ENCODE data around the gene TCTN3.
"Not testable (repeated sequence)": the region's sequence is repeated elsewhere in the genome, so short reads cannot be mapped to it uniquely, and the experiment has no call there.

TCTN3 gene

GRCh38 chr10:95691281-95691680 is 2.4 kb downstream of the TCTN3 start:
- Histone ChIP-seq H3K27me3 (ENCODE audit: insufficient read depth, low read length) (no peaks in the 10 kb centered on the region), H3K4me3 (ENCODE audit: low read depth, low read length) (no peak overlapping the region), H3K4me1 (ENCODE audit: control insufficient read depth, insufficient read depth, low read length, unreplicated experiment) (peaks cover 4% of the 10 kb centered on the region), H3K79me2 (ENCODE audit: control insufficient read depth, insufficient read depth, low read length, unreplicated experiment) (peaks cover 19% of the 10 kb centered on the region), H2AFZ (ENCODE audit: low read length, unreplicated experiment) (no peak overlapping the region), H3K36me3 (ENCODE audit: insufficient read depth, low read length) (peaks cover 10% of the 10 kb centered on the region; the same call in 1 of the 2 replicates), H3K27ac (ENCODE audit: low read depth, low read length) (no peak overlapping the region)

DNA sequence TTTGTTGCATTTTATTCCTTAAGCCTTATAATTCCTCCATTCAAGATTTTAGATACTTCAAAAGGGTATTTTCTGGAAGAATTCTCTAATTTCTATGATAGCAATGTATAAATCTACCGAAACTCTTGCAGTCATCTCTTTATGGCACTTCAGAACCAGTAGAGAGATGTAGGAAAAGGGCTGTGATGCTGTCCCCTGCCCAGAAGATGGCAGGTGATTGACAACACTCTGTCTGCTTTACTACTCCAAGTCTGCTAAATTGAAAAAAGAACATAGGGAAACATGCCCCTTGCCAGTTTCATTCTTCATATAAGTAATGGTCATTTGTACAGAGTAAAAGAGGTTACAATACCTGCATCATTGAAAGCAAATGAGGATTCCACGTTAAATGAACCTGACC is 5.1 kb downstream of the TCTN3 start:
- H3K4me1 ChIP-seq (ENCODE audit: control insufficient read depth, insufficient read depth, low read length, unreplicated experiment): peaks cover 4% of the 10 kb centered on the region
- H3K27ac ChIP-seq (ENCODE audit: low read depth, low read length): no peak overlapping the region
- H3K27me3 ChIP-seq (ENCODE audit: insufficient read depth, low read length): no peaks in the 10 kb centered on the region
- H2AFZ ChIP-seq (ENCODE audit: low read length, unreplicated experiment): no peak overlapping the region
- peaks cover 19% of the 10 kb centered on the region for H3K79me2 ChIP-seq (ENCODE audit: control insufficient read depth, insufficient read depth, low read length, unreplicated experiment)
- peaks cover 15% of the 10 kb centered on the region; the same call in 1 of the 2 replicates for H3K36me3 ChIP-seq (ENCODE audit: insufficient read depth, low read length)
- H3K4me3 ChIP-seq (ENCODE audit: low read depth, low read length): no peak overlapping the region

- no peak overlapping the region for H2AFZ ChIP-seq (ENCODE audit: low read length, unreplicated experiment)
- H3K4me3 ChIP-seq (ENCODE audit: low read depth, low read length): no peak overlapping the region
- no peaks in the 10 kb centered on the region for H3K4me1 ChIP-seq (ENCODE audit: control insufficient read depth, insufficient read depth, low read length, unreplicated experiment)
- H3K79me2 ChIP-seq (ENCODE audit: control insufficient read depth, insufficient read depth, low read length, unreplicated experiment): no peaks in the 10 kb centered on the region
- no peaks in the 10 kb centered on the region for H3K27me3 ChIP-seq (ENCODE audit: insufficient read depth, low read length)
- H3K36me3 ChIP-seq (ENCODE audit: insufficient read depth, low read length): peaks cover 20% of the 10 kb centered on the region
- no peak overlapping the region for H3K27ac ChIP-seq (ENCODE audit: low read depth, low read length)
Observed at GRCh38 chr10:95683966-95684365, 9.8 kb downstream of the TCTN3 start.

DNA sequence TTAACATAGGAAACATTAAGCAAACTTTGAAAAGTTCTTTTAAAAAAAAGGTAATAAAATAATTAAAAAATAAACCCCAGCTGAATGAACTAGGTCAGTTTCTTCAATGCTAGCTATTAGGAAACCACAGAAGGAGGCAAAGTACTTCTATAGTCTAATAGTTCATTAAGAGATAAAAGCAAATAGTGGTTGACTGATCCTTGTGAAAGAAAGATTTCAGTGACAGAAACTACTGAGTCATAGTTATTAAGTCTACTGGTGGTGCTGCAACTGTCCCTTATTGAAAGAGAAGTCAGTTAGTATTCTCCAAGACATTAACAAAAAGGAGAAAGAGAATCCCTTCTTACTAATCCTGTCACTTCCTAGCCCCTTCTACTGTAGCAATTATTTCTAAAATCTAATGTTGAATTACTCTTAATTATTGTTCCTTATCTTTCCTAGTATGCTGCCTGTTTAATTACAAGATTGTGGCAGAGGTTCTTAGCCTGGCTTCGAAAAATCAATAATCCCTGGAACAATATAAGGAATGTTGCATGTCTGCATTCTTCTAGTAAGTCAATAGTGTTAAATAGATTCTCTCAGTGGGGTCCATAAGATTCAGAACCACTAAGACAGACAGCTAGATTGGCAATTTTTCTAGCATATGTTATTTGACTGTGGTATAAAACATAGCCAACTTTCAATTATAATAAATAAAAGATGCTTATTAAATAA is 18.2 kb downstream of the TCTN3 start:
- Histone ChIP-seq H3K36me3 (ENCODE audit: insufficient read depth, low read length) (no peaks in the 10 kb centered on the region; the same call in 1 of the 2 replicates), H2AFZ (ENCODE audit: low read length, unreplicated experiment) (no peak overlapping the region), H3K27ac (ENCODE audit: low read depth, low read length) (no peak overlapping the region), H3K4me3 (ENCODE audit: low read depth, low read length) (no peak overlapping the region), H3K79me2 (ENCODE audit: control insufficient read depth, insufficient read depth, low read length, unreplicated experiment) (no peaks in the 10 kb centered on the region), H3K27me3 (ENCODE audit: insufficient read depth, low read length) (no peaks in the 10 kb centered on the region), H3K4me1 (ENCODE audit: control insufficient read depth, insufficient read depth, low read length, unreplicated experiment) (no peaks in the 10 kb centered on the region)

DNA sequence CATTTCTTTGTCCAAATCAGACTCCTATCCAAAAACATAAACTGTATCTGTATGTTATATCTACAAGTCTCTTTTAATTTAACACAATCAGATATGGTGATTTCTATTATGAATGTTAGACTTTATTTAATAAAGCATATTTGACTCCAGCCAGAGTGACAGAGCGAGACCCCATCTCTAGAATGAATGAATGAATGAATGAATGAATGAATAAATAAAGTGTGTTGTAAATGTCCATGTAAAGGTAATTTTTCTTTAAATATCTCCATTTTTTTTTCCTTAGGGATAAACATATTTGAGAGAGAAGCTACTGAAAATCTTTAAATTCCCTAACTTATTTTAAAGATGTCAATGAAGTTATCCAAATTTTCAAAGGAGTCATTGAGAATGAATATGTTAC is 19.1 kb downstream of the TCTN3 start:
- Histone ChIP-seq H3K4me1 (ENCODE audit: control insufficient read depth, insufficient read depth, low read length, unreplicated experiment) (no peaks in the 10 kb centered on the region), H2AFZ (ENCODE audit: low read length, unreplicated experiment) (no peak overlapping the region), H3K4me3 (ENCODE audit: low read depth, low read length) (no peak overlapping the region), H3K27me3 (ENCODE audit: insufficient read depth, low read length) (no peaks in the 10 kb centered on the region), H3K36me3 (ENCODE audit: insufficient read depth, low read length) (no peaks in the 10 kb centered on the region; the same call in 1 of the 2 replicates), H3K27ac (ENCODE audit: low read depth, low read length) (no peak overlapping the region), H3K79me2 (ENCODE audit: control insufficient read depth, insufficient read depth, low read length, unreplicated experiment) (no peaks in the 10 kb centered on the region)

DNA sequence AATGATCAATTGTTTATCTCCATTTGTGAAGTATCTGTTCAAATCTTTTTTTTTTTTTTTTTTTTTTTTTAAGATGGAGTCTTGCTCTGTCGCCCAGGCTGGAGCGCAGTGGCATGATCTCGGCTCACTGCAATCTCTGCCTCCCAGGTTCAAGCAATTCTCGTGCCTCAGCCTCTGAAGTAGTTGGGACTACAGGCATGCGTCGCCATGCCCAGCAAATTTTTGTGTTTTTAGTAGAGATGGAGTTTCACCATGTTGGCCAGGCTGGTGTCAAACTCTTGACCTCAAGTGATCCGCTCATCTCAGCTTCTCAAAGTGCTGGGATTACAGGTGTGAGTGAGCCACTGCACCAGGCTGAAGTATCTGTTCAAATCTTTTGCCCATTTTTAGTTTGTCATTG is 21.1 kb downstream of the TCTN3 start:
- H2AFZ ChIP-seq (ENCODE audit: low read length, unreplicated experiment); H3K4me1 ChIP-seq (ENCODE audit: control insufficient read depth, insufficient read depth, low read length, unreplicated experiment); H3K4me3 ChIP-seq (ENCODE audit: low read depth, low read length); H3K79me2 ChIP-seq (ENCODE audit: control insufficient read depth, insufficient read depth, low read length, unreplicated experiment); H3K27me3 ChIP-seq (ENCODE audit: insufficient read depth, low read length); H3K27ac ChIP-seq (ENCODE audit: low read depth, low read length); H3K36me3 ChIP-seq (ENCODE audit: insufficient read depth, low read length): not testable (repeated sequence)

GRCh38 chr10:95664543-95664942 is 29.2 kb downstream of the TCTN3 start:
- Histone ChIP-seq H3K79me2 (ENCODE audit: control insufficient read depth, insufficient read depth, low read length, unreplicated experiment) (no peaks in the 10 kb centered on the region), H3K36me3 (ENCODE audit: insufficient read depth, low read length) (no peaks in the 10 kb centered on the region), H3K27me3 (ENCODE audit: insufficient read depth, low read length) (no peaks in the 10 kb centered on the region)

DNA sequence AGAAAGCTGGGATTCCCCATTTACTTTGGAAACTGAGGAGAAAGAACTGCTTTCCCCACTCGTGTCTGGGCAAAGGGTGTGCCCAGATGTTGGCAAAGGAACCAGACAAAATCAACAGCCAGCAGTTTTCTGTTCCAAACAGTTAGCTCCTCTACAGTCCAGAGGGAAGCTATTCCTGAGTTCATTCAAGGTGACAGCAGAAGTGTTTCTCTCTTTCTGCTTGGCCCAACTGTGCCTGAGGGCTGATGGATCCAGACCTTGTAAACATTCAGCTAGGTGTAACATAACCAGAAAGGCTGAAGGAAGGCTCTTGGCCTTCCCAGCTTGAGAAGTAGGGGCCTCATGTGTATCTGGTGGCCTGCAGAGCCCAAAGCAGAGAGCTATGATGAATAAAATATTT is 30.2 kb downstream of the TCTN3 start:
- Histone ChIP-seq H3K27me3 (ENCODE audit: insufficient read depth, low read length) (no peaks in the 10 kb centered on the region), H3K79me2 (ENCODE audit: control insufficient read depth, insufficient read depth, low read length, unreplicated experiment) (no peaks in the 10 kb centered on the region), H3K4me1 (ENCODE audit: control insufficient read depth, insufficient read depth, low read length, unreplicated experiment) (no peaks in the 10 kb centered on the region), H2AFZ (ENCODE audit: low read length, unreplicated experiment) (no peak overlapping the region), H3K27ac (ENCODE audit: low read depth, low read length) (no peak overlapping the region), H3K4me3 (ENCODE audit: low read depth, low read length) (no peak overlapping the region), H3K36me3 (ENCODE audit: insufficient read depth, low read length) (no peaks in the 10 kb centered on the region)

More at GRCh38 chr10:95664543-95664942, 29.2 kb downstream of the TCTN3 start:
- H3K4me1 ChIP-seq (ENCODE audit: control insufficient read depth, insufficient read depth, low read length, unreplicated experiment): no peaks in the 10 kb centered on the region
- no peak overlapping the region for H2AFZ ChIP-seq (ENCODE audit: low read length, unreplicated experiment)
- no peak overlapping the region for H3K4me3 ChIP-seq (ENCODE audit: low read depth, low read length)
- H3K27ac ChIP-seq (ENCODE audit: low read depth, low read length): no peak overlapping the region

- H3K79me2 ChIP-seq (ENCODE audit: control insufficient read depth, insufficient read depth, low read length, unreplicated experiment): no peaks in the 10 kb centered on the region
Observed at GRCh38 chr10:95661818-95662217, 31.9 kb downstream of the TCTN3 start.

DNA sequence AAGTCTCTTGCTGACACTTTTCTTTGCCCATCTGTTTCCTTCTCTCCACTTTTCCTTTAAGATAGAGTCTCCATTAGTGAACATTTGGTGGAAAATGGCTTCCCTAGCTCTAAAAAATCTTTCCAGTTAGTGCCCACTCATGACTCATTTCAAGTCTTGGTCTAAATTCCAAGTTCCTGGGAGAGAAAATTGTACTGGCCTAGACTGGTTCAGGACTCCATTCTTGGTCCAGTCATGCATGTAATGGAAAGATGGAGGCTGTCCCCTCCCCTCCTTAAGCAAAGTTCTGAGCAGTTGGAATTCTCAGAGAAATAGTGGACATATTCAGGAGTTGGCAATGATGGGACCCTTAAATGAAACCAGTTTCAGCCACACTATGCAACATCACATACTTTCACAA is 33.4 kb downstream of the TCTN3 start:
- peaks cover 12% of the 10 kb centered on the region for H3K79me2 ChIP-seq (ENCODE audit: control insufficient read depth, insufficient read depth, low read length, unreplicated experiment)
- H3K36me3 ChIP-seq (ENCODE audit: insufficient read depth, low read length): no peaks in the 10 kb centered on the region
- H3K27ac ChIP-seq (ENCODE audit: low read depth, low read length): no peak overlapping the region
- peak overlapping the region; percentile 60 for H2AFZ ChIP-seq (ENCODE audit: low read length, unreplicated experiment)
- H3K4me1 ChIP-seq (ENCODE audit: control insufficient read depth, insufficient read depth, low read length, unreplicated experiment): peaks cover under 1% of the 10 kb centered on the region
- no peaks in the 10 kb centered on the region for H3K27me3 ChIP-seq (ENCODE audit: insufficient read depth, low read length)
- H3K4me3 ChIP-seq (ENCODE audit: low read depth, low read length): no peak overlapping the region

More at GRCh38 chr10:95661818-95662217, 31.9 kb downstream of the TCTN3 start:
- Histone ChIP-seq H3K4me1 (ENCODE audit: control insufficient read depth, insufficient read depth, low read length, unreplicated experiment) (no peaks in the 10 kb centered on the region), H2AFZ (ENCODE audit: low read length, unreplicated experiment) (no peak overlapping the region), H3K4me3 (ENCODE audit: low read depth, low read length) (no peak overlapping the region), H3K27ac (ENCODE audit: low read depth, low read length) (no peak overlapping the region), H3K27me3 (ENCODE audit: insufficient read depth, low read length) (no peaks in the 10 kb centered on the region), H3K36me3 (ENCODE audit: insufficient read depth, low read length) (no peaks in the 10 kb centered on the region)

- peak overlapping the region; percentile 74 for H2AFZ ChIP-seq (ENCODE audit: low read length, unreplicated experiment)
- H3K79me2 ChIP-seq (ENCODE audit: control insufficient read depth, insufficient read depth, low read length, unreplicated experiment): peaks cover 38% of the 10 kb centered on the region
- no peak overlapping the region for H3K27ac ChIP-seq (ENCODE audit: low read depth, low read length)
- peaks cover 9% of the 10 kb centered on the region for H3K4me1 ChIP-seq (ENCODE audit: control insufficient read depth, insufficient read depth, low read length, unreplicated experiment)
- no peaks in the 10 kb centered on the region for H3K27me3 ChIP-seq (ENCODE audit: insufficient read depth, low read length)
- peak overlapping the region; percentile 86 for H3K4me3 ChIP-seq (ENCODE audit: low read depth, low read length)
- H3K36me3 ChIP-seq (ENCODE audit: insufficient read depth, low read length): peaks cover 10% of the 10 kb centered on the region
Observed at GRCh38 chr10:95657250-95657649, 36.5 kb downstream of the TCTN3 start.
